ENCODE data around the gene ST3GAL3. TPM values are rescaled to one million over a fixed set of nuclear protein-coding genes. Genes with fewer than 3 reads are reported as not detected.
A peak's percentile ranks its signal among the peaks of the same experiment; 100 is the strongest.
"Not testable (repeated sequence)": the region's sequence is repeated elsewhere in the genome, so short reads cannot be mapped to it uniquely, and the experiment has no call there.

Gene ST3GAL3
- total and polyA plus RNA-seq, 12 donors: 14.5 to 39.3 (median 31.7) TPM

DNA sequence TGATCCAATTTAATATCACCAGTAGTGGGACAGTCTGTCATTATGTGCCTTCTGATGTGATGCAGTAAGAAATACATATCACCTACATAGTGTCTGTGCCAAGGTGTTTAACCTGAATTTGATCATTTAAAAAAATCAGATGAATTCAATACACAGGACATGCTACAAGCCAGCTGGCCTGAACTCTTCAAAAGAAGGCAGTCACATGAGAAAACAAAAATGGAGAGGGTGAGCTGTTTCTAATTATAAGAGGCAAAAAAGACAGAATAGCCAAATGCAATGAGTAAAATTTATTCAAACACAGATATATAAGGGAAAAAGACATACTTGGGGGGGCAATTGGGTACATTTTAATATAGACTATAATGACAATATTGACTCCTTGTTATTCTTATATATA, 66.5 kb downstream of the ST3GAL3 start:
- H3K9me3 ChIP-seq: peaks cover 0 to 10% (median 0%) of the 10 kb centered on the region in 11 donors
- TF ChIP-seq CTCF (IDR thresholded peaks at IDR 0.05): no peak
- H3K27ac ChIP-seq: no peak overlapping the region
- H3K4me3 ChIP-seq: no peak overlapping the region
- peaks cover 0 to 15% (median 0%) of the 10 kb centered on the region in 9 donors for H3K4me1 ChIP-seq
- ATAC-seq (no peak), DNase-seq (no peak)
- peaks cover 0 to 12% (median 0%) of the 10 kb centered on the region in 9 donors for H3K36me3 ChIP-seq
- H3K27me3 ChIP-seq: no peaks in the 10 kb centered on the region
- intact Hi-C loops (cut with DNase I): loop anchor here in 1 of 10 donors (5.0 kb wide), 1 partner anchor 258 kb away; the partner anchor contains the start of gene SLC6A9

GRCh38 chr1:43774359-43774758, 67.0 kb downstream of the ST3GAL3 start:
- no peak for TF ChIP-seq CTCF (IDR thresholded peaks at IDR 0.05)
- peaks cover 0 to 10% (median 0%) of the 10 kb centered on the region in 11 donors for H3K9me3 ChIP-seq
- H3K27me3 ChIP-seq: no peaks in the 10 kb centered on the region
- ATAC-seq: no peak
- H3K36me3 ChIP-seq: peaks cover 0 to 12% (median 0%) of the 10 kb centered on the region in 9 donors
- peaks cover 0 to 15% (median 0%) of the 10 kb centered on the region in 9 donors for H3K4me1 ChIP-seq
- DNase-seq: no peak
- intact Hi-C loops (cut with DNase I): loop anchor here in 1 of 10 donors (5.0 kb wide), 1 partner anchor 258 kb away; the partner anchor contains the start of gene SLC6A9
- no peak overlapping the region for H3K27ac ChIP-seq
- no peak overlapping the region for H3K4me3 ChIP-seq
- WGBS, 2 donors: 90 to 92% methylated on average over 2 of the region's 2 CpGs

- 80 to 85% methylated on average over 4 of the region's 4 CpGs for WGBS, 2 donors
- no peak overlapping the region for H3K4me3 ChIP-seq
- no peak overlapping the region for H3K27ac ChIP-seq
- intact Hi-C loops (cut with DNase I): no loop called here
- TF ChIP-seq CTCF (IDR thresholded peaks at IDR 0.05): no peak
- peaks cover 0 to 21% (median 6%) of the 10 kb centered on the region in 11 donors for H3K9me3 ChIP-seq
- peaks cover 0 to 15% (median 0%) of the 10 kb centered on the region in 9 donors for H3K4me1 ChIP-seq
- peaks cover 0 to 12% (median 0%) of the 10 kb centered on the region in 9 donors for H3K36me3 ChIP-seq
- DNase-seq: no peak
- no peaks in the 10 kb centered on the region for H3K27me3 ChIP-seq
- ATAC-seq: peak in 5 of 8 donors; percentile 69 to 87 (median 81)
These were observed 68.9 kb downstream of the ST3GAL3 start for GRCh38 chr1:43776043-43776761.

DNA sequence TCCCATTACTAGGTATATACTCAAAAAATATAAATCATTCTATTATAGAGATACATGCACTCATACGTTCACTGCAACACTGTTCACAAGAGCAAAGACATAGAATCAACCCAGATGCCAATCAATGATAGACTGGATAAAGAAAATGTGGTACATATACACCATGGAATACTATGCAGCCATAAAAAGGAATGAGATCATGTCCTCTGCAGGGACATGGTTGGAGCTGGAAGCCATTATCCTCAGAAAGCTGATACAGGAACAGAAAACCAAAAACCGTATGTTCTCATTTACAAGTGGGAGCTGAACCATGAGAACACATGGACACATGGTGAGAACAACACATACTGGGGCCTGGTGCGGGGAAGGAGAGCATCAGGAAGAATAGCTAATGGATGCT, 70.6 kb downstream of the ST3GAL3 start:
- H3K4me3 ChIP-seq; ATAC-seq; DNase-seq; intact Hi-C loops (cut with DNase I); H3K27ac ChIP-seq; H3K27me3 ChIP-seq: not testable (repeated sequence)
- peaks cover 0 to 15% (median under 1%) of the 10 kb centered on the region in 9 donors for H3K4me1 ChIP-seq
- peaks cover 0 to 21% (median 6%) of the 10 kb centered on the region in 11 donors for H3K9me3 ChIP-seq
- WGBS, 2 donors: 98 to 100% methylated on average over 3 of the region's 3 CpGs
- H3K36me3 ChIP-seq: peaks cover 0 to 12% (median 0%) of the 10 kb centered on the region in 9 donors

- TF ChIP-seq CTCF (IDR thresholded peaks at IDR 0.05): no peak
- 89 to 96% methylated on average over 1 of the region's 1 CpG for WGBS, 2 donors
- Histone ChIP-seq H3K4me1 (peaks cover 0 to 28% (median 11%) of the 10 kb centered on the region in 9 donors), H3K27ac (no peak overlapping the region), H3K9me3 (peaks cover 0 to 21% (median 6%) of the 10 kb centered on the region in 11 donors), H3K4me3 (no peak overlapping the region), H3K27me3 (no peaks in the 10 kb centered on the region), H3K36me3 (peaks cover 0 to 12% (median 0%) of the 10 kb centered on the region in 9 donors)
- intact Hi-C loops (cut with DNase I): no loop called here
- no peak for ATAC-seq
- DNase-seq: no peak
These were observed 71.9 kb downstream of the ST3GAL3 start for GRCh38 chr1:43779266-43779665.
